ENCODE measurements around the gene TEAD4.

GRCh38 chr12:2936301-2936700 is 22.9 kb upstream of the TEAD4 start:
- TF ChIP-seq, protein P1, sequence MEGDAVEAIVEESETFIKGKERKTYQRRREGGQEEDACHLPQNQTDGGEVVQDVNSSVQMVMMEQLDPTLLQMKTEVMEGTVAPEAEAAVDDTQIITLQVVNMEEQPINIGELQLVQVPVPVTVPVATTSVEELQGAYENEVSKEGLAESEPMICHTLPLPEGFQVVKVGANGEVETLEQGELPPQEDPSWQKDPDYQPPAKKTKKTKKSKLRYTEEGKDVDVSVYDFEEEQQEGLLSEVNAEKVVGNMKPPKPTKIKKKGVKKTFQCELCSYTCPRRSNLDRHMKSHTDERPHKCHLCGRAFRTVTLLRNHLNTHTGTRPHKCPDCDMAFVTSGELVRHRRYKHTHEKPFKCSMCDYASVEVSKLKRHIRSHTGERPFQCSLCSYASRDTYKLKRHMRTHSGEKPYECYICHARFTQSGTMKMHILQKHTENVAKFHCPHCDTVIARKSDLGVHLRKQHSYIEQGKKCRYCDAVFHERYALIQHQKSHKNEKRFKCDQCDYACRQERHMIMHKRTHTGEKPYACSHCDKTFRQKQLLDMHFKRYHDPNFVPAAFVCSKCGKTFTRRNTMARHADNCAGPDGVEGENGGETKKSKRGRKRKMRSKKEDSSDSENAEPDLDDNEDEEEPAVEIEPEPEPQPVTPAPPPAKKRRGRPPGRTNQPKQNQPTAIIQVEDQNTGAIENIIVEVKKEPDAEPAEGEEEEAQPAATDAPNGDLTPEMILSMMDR (IDR thresholded peaks at IDR 0.05), result no peak
- no peak for TF ChIP-seq ZFX (IDR thresholded peaks at IDR 0.05; ENCODE audit: borderline replicate concordance)

Measured in 22Rv1 (cell line).